HCT116 (cell line): ENCODE results near the gene ANKS1A. TPM values are rescaled to one million over a fixed set of nuclear protein-coding genes. Genes with fewer than 3 reads are reported as not detected.

Experiments used
- ATAC-seq: fragments of 200-7000 bp; cut with Tn5 transposase; 2 replicates; pipeline ENCODE4 v1.9.1; 2020; ENCODE audit warnings: mild to moderate bottlenecking, moderate library complexity
- BruUV-seq: library from RNA; stranded (reverse); fragments of 400-500 nt; replicated peaks from 2 replicates; lab custom pipeline; 2021; lab: Mats Ljungman, UMichigan
- CTCF ChIA-PET: fragments of 300-600 bp; sonication (Branson Sonifier 250); formaldehyde crosslinking; loops from one replicate; lab custom pipeline; 2021; ENCODE audit warnings: antibody characterized with exemption; lab: Charles Lee
- POLR2A ChIA-PET: fragments of 300-600, 350-600 bp; sonication (Branson Sonifier 250); formaldehyde crosslinking; loops from one replicate; lab custom pipeline; 2021; ENCODE audit warnings: antibody characterized with exemption; lab: Charles Lee
- RAD21 ChIA-PET, 2 experiments: fragments of 300-600 bp; sonication (Branson Sonifier 250); formaldehyde crosslinking; loops; one replicate each; lab custom pipeline; 2023; ENCODE audit warnings: low total read pairs in 2 of 2; ENCODE audit not compliant: uncharacterized antibody in 2 of 2, unreplicated experiment in 2 of 2, low non-redundant PET in 1 of 2; lab: Charles Lee
- DNase-seq: peaks from one replicate; pipeline ENCODE4 v3.0.0-alpha.2; 2010; ENCODE audit warnings: low read depth, low spot score
- H2AFZ ChIP-seq: fragments of 200-600 bp; shearing (Covaris generic), sonication (generic); 2 replicates; pipeline ENCODE4 v1.6.1; 2017; ENCODE audit warnings: low read depth, mixed run types, mixed read lengths, antibody characterized with exemption, low read length; ENCODE audit not compliant: poor library complexity, severe bottlenecking
- H3K27ac ChIP-seq: 2 replicates; pipeline ENCODE4 v1.5.1; 2012; ENCODE audit warnings: low read depth, low read length
- H3K27me3 ChIP-seq: fragments of 200-600 bp; sonication (generic); 2 replicates; pipeline ENCODE4 v1.6.1; 2016; ENCODE audit warnings: mixed run types, low read length, mixed read lengths; ENCODE audit not compliant: insufficient read depth
- H3K36me3 ChIP-seq, 2 experiments: fragments of 200-500 bp in 1 of 2; fragments of 200-600 bp in 1 of 2; sonication (Bioruptor generic) in 1 of 2; sonication (generic) in 1 of 2; 2 replicates each; pipeline versions ENCODE4 v1.5.1 to v1.6.1; 2014 to 2016; ENCODE audit warnings: low read length in 2 of 2, inconsistent platforms in 1 of 2, mixed read lengths in 1 of 2, mixed run types in 1 of 2; ENCODE audit not compliant: insufficient read depth in 2 of 2, control insufficient read depth in 1 of 2
- H3K4me1 ChIP-seq, 2 experiments: fragments of 200-600 bp in 1 of 2; sonication (generic) in 1 of 2; 2 replicates each; pipeline versions ENCODE4 v1.5.1 to v1.6.1; 2012 to 2017; ENCODE audit warnings: low read length in 2 of 2, inconsistent platforms in 1 of 2, mild to moderate bottlenecking in 1 of 2, mixed read lengths in 1 of 2, mixed run types in 1 of 2, moderate library complexity in 1 of 2; ENCODE audit not compliant: insufficient read depth in 2 of 2, control insufficient read depth in 1 of 2
- H3K4me2 ChIP-seq: fragments of 200-600 bp; sonication (generic); 2 replicates; pipeline ENCODE4 v1.6.1; 2017; ENCODE audit warnings: mixed run types, low read length, mixed read lengths
- H3K4me3 ChIP-seq, 2 experiments: fragments of 200-600 bp in 1 of 2; sonication (generic) in 1 of 2; replicated peaks in 1 of 2; 2 replicates each; pipeline ENCODE4 v1.5.1; 2011 to 2016; ENCODE audit warnings: low read length in 2 of 2, control low read depth in 1 of 2, low read depth in 1 of 2, mild to moderate bottlenecking in 1 of 2, mixed read lengths in 1 of 2, mixed run types in 1 of 2
- H3K79me2 ChIP-seq: fragments of 200-600 bp; sonication (generic); 2 replicates; pipeline ENCODE4 v1.6.1; 2017; ENCODE audit warnings: mild to moderate bottlenecking, mixed run types, low read length, moderate library complexity, mixed read lengths; ENCODE audit not compliant: insufficient read depth
- H3K9ac ChIP-seq: fragments of 200-600 bp; sonication (generic); 2 replicates; pipeline ENCODE4 v1.6.1; 2016; ENCODE audit warnings: low read length, mixed read lengths
- H3K9me2 ChIP-seq: fragments of 200-600 bp; sonication (generic), shearing (Covaris generic); 2 replicates; pipeline ENCODE4 v1.6.1; 2017; ENCODE audit warnings: mixed run types, mild to moderate bottlenecking, moderate library complexity; ENCODE audit not compliant: insufficient read depth
- H3K9me3 ChIP-seq, 2 experiments: fragments of 200-500 bp in 1 of 2; fragments of 200-600 bp in 1 of 2; sonication (Bioruptor generic) in 1 of 2; sonication (generic) in 1 of 2; 2 replicates each; pipeline ENCODE4 v1.6.1; 2014 to 2017; ENCODE audit warnings: low read length in 2 of 2, mixed read lengths in 2 of 2, inconsistent platforms in 1 of 2, low read depth in 1 of 2, mild to moderate bottlenecking in 1 of 2, mixed run types in 1 of 2, moderate library complexity in 1 of 2; ENCODE audit not compliant: control insufficient read depth in 1 of 2, insufficient read depth in 1 of 2
- H4K20me1 ChIP-seq: fragments of 200-600 bp; sonication (generic), shearing (Covaris generic); 2 replicates; pipeline ENCODE4 v1.6.1; 2017; ENCODE audit warnings: mixed run types, mild to moderate bottlenecking, moderate library complexity; ENCODE audit not compliant: insufficient read depth
- EZH2 ChIP-seq: fragments of 200-600 bp; sonication (generic); IDR thresholded peaks from 2 replicates; pipeline ENCODE4 v1.6.1; 2017; ENCODE audit warnings: antibody characterized with exemption, mixed run types
- EZH2phosphoT487 ChIP-seq: fragments of 200-600 bp; IDR thresholded peaks from 2 replicates; pipeline ENCODE4 v1.6.1; 2018; ENCODE audit warnings: antibody characterized with exemption, borderline replicate concordance
- POLR2A ChIP-seq: IDR thresholded peaks from 2 replicates; pipeline ENCODE4 v1.7.0; 2011; ENCODE audit warnings: borderline replicate concordance; ENCODE audit not compliant: insufficient read depth, insufficient read length; ENCODE audit errors: extremely low read depth
- SIN3A ChIP-seq: IDR thresholded peaks from 2 replicates; pipeline ENCODE4 v1.6.1; 2012; ENCODE audit warnings: low read depth
- SP1 ChIP-seq: IDR thresholded peaks from 2 replicates; pipeline ENCODE4 v1.6.1; 2012; ENCODE audit warnings: low read depth
- YY1 ChIP-seq: IDR thresholded peaks from 2 replicates; pipeline ENCODE4 v1.6.1; 2011; ENCODE audit warnings: low read length, low read depth, moderate library complexity, mild to moderate bottlenecking; ENCODE audit not compliant: insufficient replicate concordance; ENCODE audit errors: extremely low read depth
- ZFX ChIP-seq: fragments of 450-650 bp; IDR thresholded peaks from 2 replicates; pipeline ENCODE4 v1.6.1; 2017
- intact Hi-C: fragments of 100-400 bp; cut with micrococcal nuclease; formaldehyde crosslinking; loops from 2 replicates; pipeline ENCODE4 v1.10.0; 2022
- total RNA-seq: library from RNA; stranded (reverse); gene quantifications from one replicate; pipeline ENCODE4 v1.2.1, GENCODE V29; 2021; ENCODE audit not compliant: unreplicated experiment
- TF ChIP-seq, protein P1 (sequence below): IDR thresholded peaks from 2 replicates; pipeline ENCODE4 v1.6.1; 2012
- TF ChIP-seq, protein P2 (sequence below): IDR thresholded peaks from 2 replicates; pipeline ENCODE4 v1.6.1; 2011; ENCODE audit warnings: mild to moderate bottlenecking, low read length, moderate library complexity; ENCODE audit not compliant: insufficient replicate concordance; ENCODE audit errors: extremely low read depth
- TF ChIP-seq, protein P3 (sequence below): IDR thresholded peaks from 2 replicates; pipeline ENCODE4 v1.6.1; 2012; ENCODE audit warnings: low read depth
- TF ChIP-seq, protein P4 (sequence below), 3 experiments: fragments of 200-600 bp in 1 of 3; sonication (generic) in 1 of 3; IDR thresholded peaks in 2 of 3; conservative IDR thresholded peaks in 1 of 3; 2 replicates each; pipeline ENCODE4 v1.5.1; 2012 to 2017; ENCODE audit warnings: low read depth in 2 of 3, low read length in 2 of 3, antibody characterized with exemption in 1 of 3, borderline replicate concordance in 1 of 3, control low read depth in 1 of 3, mild to moderate bottlenecking in 1 of 3, mixed read lengths in 1 of 3, mixed run types in 1 of 3, moderate library complexity in 1 of 3; ENCODE audit not compliant: insufficient read depth in 1 of 3

The ANKS1A gene
- total RNA-seq, 1 experiment from 2014 or later: 20.6 TPM

DNA sequence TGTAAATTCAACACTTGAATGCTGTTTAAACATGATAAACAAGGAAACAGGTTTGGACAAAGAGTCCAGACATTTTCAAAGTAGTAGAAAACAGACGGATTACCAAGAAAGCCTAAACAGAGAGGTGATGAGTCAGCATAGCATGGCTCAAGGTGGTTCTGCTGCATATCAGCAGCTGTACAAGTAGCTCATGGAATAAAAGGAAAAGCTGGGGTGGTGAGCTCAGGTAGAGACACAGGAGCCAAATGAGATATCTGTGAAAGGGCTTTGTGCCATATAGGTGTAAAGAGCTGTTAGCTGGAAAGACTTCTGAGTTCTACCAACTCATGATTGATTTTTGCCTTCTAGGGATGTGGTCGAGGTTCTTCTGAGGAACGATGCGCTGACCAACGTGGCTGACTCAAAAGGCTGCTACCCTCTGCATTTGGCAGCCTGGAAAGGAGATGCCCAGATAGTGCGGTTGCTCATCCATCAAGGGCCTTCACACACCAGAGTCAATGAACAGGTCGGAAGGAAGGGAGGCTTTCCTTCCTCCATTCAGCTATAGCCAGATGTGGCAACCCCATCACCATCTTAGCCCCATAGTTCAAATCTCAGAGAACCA, 80.7 kb downstream of the ANKS1A start:
- H2AFZ ChIP-seq: no peak overlapping the region
- no peaks in the 10 kb centered on the region for H4K20me1 ChIP-seq
- no peak overlapping the region for H3K4me3 ChIP-seq
- H3K4me1 ChIP-seq: no peaks in the 10 kb centered on the region
- H3K9me3 ChIP-seq: no peaks in the 10 kb centered on the region
- intact Hi-C loops: no loop called here
- no peak overlapping the region for H3K27ac ChIP-seq
- TF ChIP-seq POLR2A (no peak), YY1 (no peak), EZH2 (no peak), EZH2phosphoT487 (no peak)
- TF ChIP-seq, protein P1, sequence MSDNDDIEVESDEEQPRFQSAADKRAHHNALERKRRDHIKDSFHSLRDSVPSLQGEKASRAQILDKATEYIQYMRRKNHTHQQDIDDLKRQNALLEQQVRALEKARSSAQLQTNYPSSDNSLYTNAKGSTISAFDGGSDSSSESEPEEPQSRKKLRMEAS: no peak
- TF ChIP-seq, all 23 proteins: peak for 0
- Histone ChIP-seq H3K27me3 (no peaks in the 10 kb centered on the region), H3K36me3 (peaks cover 5 to 6% of the 10 kb centered on the region in 2 experiments; a peak in 2 of 4 replicates), H3K9ac (no peak overlapping the region), H3K9me2 (no peaks in the 10 kb centered on the region), H3K4me2 (no peak overlapping the region), H3K79me2 (peaks cover 4% of the 10 kb centered on the region; the same call in 1 of the 2 replicates)
- ChIA-PET CTCF (interaction anchor here (1.9 kb wide), 1 partner anchor 17 kb away, joined by 6 read pairs; no protein-coding TSS in a partner anchor), RAD21 (no interaction called here), POLR2A (no interaction called here)
- no peak for DNase-seq
- no TSS peak for BruUV-seq
- ATAC-seq: no peak

DNA sequence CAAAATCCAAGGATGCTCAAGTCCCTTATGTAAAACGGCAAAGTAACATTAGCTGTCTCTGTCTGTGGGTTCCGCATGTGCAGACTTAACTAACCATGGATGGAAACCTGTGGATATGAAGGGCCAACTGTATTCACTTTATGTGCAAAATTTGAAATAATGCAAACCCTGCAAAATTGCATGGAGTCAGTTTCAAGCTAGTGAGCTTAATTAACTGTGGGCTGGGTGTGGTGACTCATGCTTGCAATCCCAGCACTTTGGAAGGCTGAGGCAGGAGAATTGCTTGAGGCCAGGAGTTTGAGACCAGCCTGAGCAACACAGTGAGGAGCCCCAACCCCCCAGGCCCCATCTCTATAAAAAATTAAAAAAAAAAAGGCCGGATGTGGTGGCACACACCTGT, 81.4 kb downstream of the ANKS1A start:
- Histone ChIP-seq H3K4me3 (no peak overlapping the region), H3K9ac (no peak overlapping the region), H2AFZ (no peak overlapping the region), H3K4me1 (no peaks in the 10 kb centered on the region), H3K4me2 (no peak overlapping the region), H3K9me2 (no peaks in the 10 kb centered on the region), H3K27me3 (no peaks in the 10 kb centered on the region), H3K9me3 (no peaks in the 10 kb centered on the region), H4K20me1 (no peaks in the 10 kb centered on the region), H3K36me3 (peaks cover 5 to 6% of the 10 kb centered on the region in 2 experiments; a peak in 2 of 4 replicates), H3K27ac (no peak overlapping the region), H3K79me2 (no peaks in the 10 kb centered on the region)
- ChIA-PET RAD21 (no interaction called here), CTCF (no interaction called here), POLR2A (no interaction called here)
- no peak for DNase-seq
- intact Hi-C loops: no loop called here
- no TSS peak for BruUV-seq
- no peak for ATAC-seq
- TF ChIP-seq, protein P2, sequence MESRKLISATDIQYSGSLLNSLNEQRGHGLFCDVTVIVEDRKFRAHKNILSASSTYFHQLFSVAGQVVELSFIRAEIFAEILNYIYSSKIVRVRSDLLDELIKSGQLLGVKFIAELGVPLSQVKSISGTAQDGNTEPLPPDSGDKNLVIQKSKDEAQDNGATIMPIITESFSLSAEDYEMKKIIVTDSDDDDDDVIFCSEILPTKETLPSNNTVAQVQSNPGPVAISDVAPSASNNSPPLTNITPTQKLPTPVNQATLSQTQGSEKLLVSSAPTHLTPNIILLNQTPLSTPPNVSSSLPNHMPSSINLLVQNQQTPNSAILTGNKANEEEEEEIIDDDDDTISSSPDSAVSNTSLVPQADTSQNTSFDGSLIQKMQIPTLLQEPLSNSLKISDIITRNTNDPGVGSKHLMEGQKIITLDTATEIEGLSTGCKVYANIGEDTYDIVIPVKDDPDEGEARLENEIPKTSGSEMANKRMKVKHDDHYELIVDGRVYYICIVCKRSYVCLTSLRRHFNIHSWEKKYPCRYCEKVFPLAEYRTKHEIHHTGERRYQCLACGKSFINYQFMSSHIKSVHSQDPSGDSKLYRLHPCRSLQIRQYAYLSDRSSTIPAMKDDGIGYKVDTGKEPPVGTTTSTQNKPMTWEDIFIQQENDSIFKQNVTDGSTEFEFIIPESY: no peak
- TF ChIP-seq, protein P3, sequence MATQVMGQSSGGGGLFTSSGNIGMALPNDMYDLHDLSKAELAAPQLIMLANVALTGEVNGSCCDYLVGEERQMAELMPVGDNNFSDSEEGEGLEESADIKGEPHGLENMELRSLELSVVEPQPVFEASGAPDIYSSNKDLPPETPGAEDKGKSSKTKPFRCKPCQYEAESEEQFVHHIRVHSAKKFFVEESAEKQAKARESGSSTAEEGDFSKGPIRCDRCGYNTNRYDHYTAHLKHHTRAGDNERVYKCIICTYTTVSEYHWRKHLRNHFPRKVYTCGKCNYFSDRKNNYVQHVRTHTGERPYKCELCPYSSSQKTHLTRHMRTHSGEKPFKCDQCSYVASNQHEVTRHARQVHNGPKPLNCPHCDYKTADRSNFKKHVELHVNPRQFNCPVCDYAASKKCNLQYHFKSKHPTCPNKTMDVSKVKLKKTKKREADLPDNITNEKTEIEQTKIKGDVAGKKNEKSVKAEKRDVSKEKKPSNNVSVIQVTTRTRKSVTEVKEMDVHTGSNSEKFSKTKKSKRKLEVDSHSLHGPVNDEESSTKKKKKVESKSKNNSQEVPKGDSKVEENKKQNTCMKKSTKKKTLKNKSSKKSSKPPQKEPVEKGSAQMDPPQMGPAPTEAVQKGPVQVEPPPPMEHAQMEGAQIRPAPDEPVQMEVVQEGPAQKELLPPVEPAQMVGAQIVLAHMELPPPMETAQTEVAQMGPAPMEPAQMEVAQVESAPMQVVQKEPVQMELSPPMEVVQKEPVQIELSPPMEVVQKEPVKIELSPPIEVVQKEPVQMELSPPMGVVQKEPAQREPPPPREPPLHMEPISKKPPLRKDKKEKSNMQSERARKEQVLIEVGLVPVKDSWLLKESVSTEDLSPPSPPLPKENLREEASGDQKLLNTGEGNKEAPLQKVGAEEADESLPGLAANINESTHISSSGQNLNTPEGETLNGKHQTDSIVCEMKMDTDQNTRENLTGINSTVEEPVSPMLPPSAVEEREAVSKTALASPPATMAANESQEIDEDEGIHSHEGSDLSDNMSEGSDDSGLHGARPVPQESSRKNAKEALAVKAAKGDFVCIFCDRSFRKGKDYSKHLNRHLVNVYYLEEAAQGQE: no peak
- TF ChIP-seq, protein P4, sequence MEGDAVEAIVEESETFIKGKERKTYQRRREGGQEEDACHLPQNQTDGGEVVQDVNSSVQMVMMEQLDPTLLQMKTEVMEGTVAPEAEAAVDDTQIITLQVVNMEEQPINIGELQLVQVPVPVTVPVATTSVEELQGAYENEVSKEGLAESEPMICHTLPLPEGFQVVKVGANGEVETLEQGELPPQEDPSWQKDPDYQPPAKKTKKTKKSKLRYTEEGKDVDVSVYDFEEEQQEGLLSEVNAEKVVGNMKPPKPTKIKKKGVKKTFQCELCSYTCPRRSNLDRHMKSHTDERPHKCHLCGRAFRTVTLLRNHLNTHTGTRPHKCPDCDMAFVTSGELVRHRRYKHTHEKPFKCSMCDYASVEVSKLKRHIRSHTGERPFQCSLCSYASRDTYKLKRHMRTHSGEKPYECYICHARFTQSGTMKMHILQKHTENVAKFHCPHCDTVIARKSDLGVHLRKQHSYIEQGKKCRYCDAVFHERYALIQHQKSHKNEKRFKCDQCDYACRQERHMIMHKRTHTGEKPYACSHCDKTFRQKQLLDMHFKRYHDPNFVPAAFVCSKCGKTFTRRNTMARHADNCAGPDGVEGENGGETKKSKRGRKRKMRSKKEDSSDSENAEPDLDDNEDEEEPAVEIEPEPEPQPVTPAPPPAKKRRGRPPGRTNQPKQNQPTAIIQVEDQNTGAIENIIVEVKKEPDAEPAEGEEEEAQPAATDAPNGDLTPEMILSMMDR (IDR thresholded peaks at IDR 0.05 in 2 of 3, conservative IDR thresholded peaks at IDR 0.05 in 1 of 3; ENCODE audit: borderline replicate concordance in 1 of 3, insufficient read depth in 1 of 3, low read depth in 2 of 3, low read length in 2 of 3): no peak
- TF ChIP-seq SIN3A (no peak), POLR2A (no peak), SP1 (no peak), ZFX (no peak)
